Mucosa of gallbladder (tissue), 1 donor: ENCODE measurements around the gene FBP2. TPM values are rescaled to one million over a fixed set of nuclear protein-coding genes. Genes with fewer than 3 reads are reported as not detected.
"Not testable (repeated sequence)": the region's sequence is repeated elsewhere in the genome, so short reads cannot be mapped to it uniquely, and the experiment has no call there.

Experiments used
- DNase-seq: peaks from one replicate; pipeline ENCODE4 v3.0.0-alpha.2; 2020; ENCODE audit warnings: low spot score
- total RNA-seq: library from RNA; stranded (reverse); gene quantifications from one replicate; pipeline ENCODE4 v1.2.1, GENCODE V29; 2021
- donor health status: DM: no; HTN: no; CAD: no.

Gene FBP2
- total RNA-seq, 1 donor from 2014 or later = not detected

GRCh38 chr9:94606646-94607422, 13.2 kb upstream of the FBP2 start:
- no peak for DNase-seq

- DNase-seq = peak; percentile 79
Measured at GRCh38 chr9:94603259-94604160, 9.9 kb upstream of the FBP2 start.

GRCh38 chr9:94602666-94603065, 9.0 kb upstream of the FBP2 start:
- no peak for DNase-seq

- no peak for DNase-seq
Measured at GRCh38 chr9:94600715-94601114, 7.1 kb upstream of the FBP2 start.

- no peak for DNase-seq
Measured at GRCh38 chr9:94600258-94600657, 6.6 kb upstream of the FBP2 start.

- no peak for DNase-seq
Measured at GRCh38 chr9:94599102-94599501, 5.5 kb upstream of the FBP2 start.

- not testable (repeated sequence) for DNase-seq
Measured at GRCh38 chr9:94592683-94593082, 941 bp downstream of the FBP2 start.

- DNase-seq = no peak
Measured at GRCh38 chr9:94591876-94592275, 1.7 kb downstream of the FBP2 start.

- DNase-seq = not testable (repeated sequence)
Measured at GRCh38 chr9:94591046-94591545, 2.5 kb downstream of the FBP2 start.

GRCh38 chr9:94588681-94589080, 4.9 kb downstream of the FBP2 start:
- no peak for DNase-seq

- DNase-seq = no peak
Measured at GRCh38 chr9:94586814-94587213, 6.8 kb downstream of the FBP2 start.

GRCh38 chr9:94586316-94586715, 7.3 kb downstream of the FBP2 start:
- DNase-seq = no peak

- no peak for DNase-seq
Measured at GRCh38 chr9:94584555-94584954, 9.1 kb downstream of the FBP2 start.

GRCh38 chr9:94581728-94582127, 11.9 kb downstream of the FBP2 start:
- no peak for DNase-seq

- DNase-seq = no peak
Measured at GRCh38 chr9:94577571-94577970, 16.1 kb downstream of the FBP2 start.

GRCh38 chr9:94577036-94577435, 16.6 kb downstream of the FBP2 start:
- no peak for DNase-seq

GRCh38 chr9:94576131-94576530, 17.5 kb downstream of the FBP2 start:
- DNase-seq = no peak

- DNase-seq = no peak
Measured at GRCh38 chr9:94568972-94569712, 24.5 kb downstream of the FBP2 start.

GRCh38 chr9:94568250-94568889, 25.3 kb downstream of the FBP2 start:
- DNase-seq = no peak

GRCh38 chr9:94567271-94567670, 26.4 kb downstream of the FBP2 start:
- no peak for DNase-seq

GRCh38 chr9:94566550-94566949, 27.1 kb downstream of the FBP2 start:
- no peak for DNase-seq
